ENCODE results near the gene HES5.
A peak's percentile ranks its signal among the peaks of the same experiment; 100 is the strongest.

Gene HES5

DNA sequence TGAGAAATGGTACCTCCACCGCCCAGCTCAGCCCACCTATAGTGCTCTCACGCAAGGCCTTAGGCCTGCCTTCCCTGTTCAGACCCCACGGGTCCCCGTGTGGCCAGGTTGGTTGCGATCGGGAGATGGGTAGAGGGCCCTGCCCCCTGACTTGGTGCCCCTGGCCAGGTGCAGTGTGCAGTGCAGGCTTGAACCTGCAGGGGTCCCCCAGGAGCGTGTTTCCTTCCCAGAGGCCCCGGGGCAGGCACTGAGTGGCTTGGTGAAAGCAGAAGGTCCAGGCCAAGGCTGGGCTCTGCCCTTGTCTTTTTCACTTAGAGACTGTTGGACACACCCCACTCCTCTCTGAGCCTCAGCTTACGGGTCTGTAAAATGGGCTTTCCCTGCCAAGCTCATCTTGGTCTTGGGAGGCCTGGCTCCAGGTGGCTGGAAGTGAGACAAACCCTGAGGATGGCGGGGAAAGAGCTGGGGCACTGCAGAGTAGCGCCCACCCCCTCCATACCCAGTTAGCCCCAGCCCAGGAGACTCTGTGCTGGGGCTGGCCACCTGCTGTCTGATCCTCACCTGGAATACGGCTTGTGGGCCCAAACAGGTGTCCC, 9.3 kb upstream of the HES5 start:
- DNase-seq (peak in 2 of 3 experiments; percentile 40), ATAC-seq (replicated peaks) (peak; percentile 46)
- no peak overlapping the region for H3K27ac Mint-ChIP-seq
- H3K9me3 Mint-ChIP-seq = no peaks in the 10 kb centered on the region
- no peak overlapping the region for H3K4me3 Mint-ChIP-seq
- peaks cover 4% of the 10 kb centered on the region for H3K36me3 Mint-ChIP-seq (ENCODE audit: insufficient read depth)
- H3K4me1 Mint-ChIP-seq (ENCODE audit: low read depth in 2 of 2) = peaks cover 3 to 6% of the 10 kb centered on the region in 2 donors
- H3K27me3 Mint-ChIP-seq = peaks cover 5 to 22% of the 10 kb centered on the region in 2 donors

GRCh38 chr1:2538872-2539271, 8.8 kb upstream of the HES5 start:
- Mint-ChIP-seq H3K27me3 (peaks cover 5 to 26% of the 10 kb centered on the region in 2 donors), H3K36me3 (ENCODE audit: insufficient read depth) (peaks cover 4% of the 10 kb centered on the region), H3K4me1 (ENCODE audit: low read depth in 2 of 2) (peaks cover 3 to 5% of the 10 kb centered on the region in 2 donors), H3K9me3 (no peaks in the 10 kb centered on the region), H3K4me3 (no peak overlapping the region), H3K27ac (no peak overlapping the region)
- ATAC-seq (replicated peaks) (no peak), DNase-seq (no peak)

DNA sequence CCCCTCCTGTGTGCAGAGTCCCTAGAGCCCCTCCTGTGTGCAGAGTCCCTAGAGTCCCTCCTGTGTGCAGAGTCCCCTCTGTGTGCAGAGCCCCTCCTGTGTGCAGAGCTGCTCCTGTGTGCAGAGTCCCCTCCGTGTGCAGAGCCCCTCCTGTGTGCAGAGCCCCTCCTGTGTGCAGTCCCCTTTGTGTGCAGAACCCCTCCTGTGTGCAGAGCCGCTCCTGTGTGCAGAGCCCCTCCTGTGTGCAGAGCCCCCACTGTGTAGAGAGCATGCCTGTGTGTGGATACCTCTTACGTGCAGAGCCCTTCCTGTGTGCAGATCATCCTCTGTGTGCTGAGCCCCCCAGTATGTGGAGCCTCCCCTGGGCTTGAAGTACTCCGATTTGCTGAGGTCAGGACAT, 8.3 kb upstream of the HES5 start:
- Mint-ChIP-seq H3K4me3 (no peak overlapping the region), H3K9me3 (no peaks in the 10 kb centered on the region), H3K27me3 (peaks cover 5 to 31% of the 10 kb centered on the region in 2 donors), H3K36me3 (ENCODE audit: insufficient read depth) (peaks cover 4% of the 10 kb centered on the region), H3K4me1 (ENCODE audit: low read depth in 2 of 2) (peaks cover 3 to 4% of the 10 kb centered on the region in 2 donors), H3K27ac (no peak overlapping the region)
- DNase-seq = no peak
- no peak for ATAC-seq (replicated peaks)

GRCh38 chr1:2537784-2538115, 7.7 kb upstream of the HES5 start:
- H3K27me3 Mint-ChIP-seq = peaks cover 5 to 37% of the 10 kb centered on the region in 2 donors
- no peak overlapping the region for H3K4me3 Mint-ChIP-seq
- H3K9me3 Mint-ChIP-seq = no peaks in the 10 kb centered on the region
- DNase-seq (no peak), ATAC-seq (replicated peaks) (no peak)
- H3K27ac Mint-ChIP-seq = no peak overlapping the region
- peaks cover 3 to 4% of the 10 kb centered on the region in 2 donors for H3K4me1 Mint-ChIP-seq (ENCODE audit: low read depth in 2 of 2)
- H3K36me3 Mint-ChIP-seq (ENCODE audit: insufficient read depth) = peaks cover 4% of the 10 kb centered on the region

DNA sequence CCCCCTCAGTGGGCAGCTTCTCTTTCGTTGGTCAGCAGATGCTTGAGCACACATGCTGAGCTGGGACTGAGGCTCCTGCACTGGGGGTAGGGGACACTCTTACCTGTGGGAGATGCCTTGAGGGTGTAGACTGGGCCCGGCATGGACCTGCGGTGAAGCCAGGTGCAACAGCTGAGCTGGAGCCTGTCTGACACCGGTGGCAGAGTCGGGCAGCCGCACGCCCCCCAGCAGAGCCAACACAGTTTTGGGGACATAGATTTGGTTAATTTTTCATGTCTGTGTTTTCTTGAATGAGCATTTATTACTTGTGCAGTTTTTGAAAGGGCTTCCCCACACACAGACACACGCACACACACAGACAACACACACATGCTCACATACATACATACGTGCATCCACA, 5.9 kb upstream of the HES5 start:
- H3K9me3 Mint-ChIP-seq = no peaks in the 10 kb centered on the region
- H3K27ac Mint-ChIP-seq = no peak overlapping the region
- DNase-seq = no peak
- H3K4me1 Mint-ChIP-seq (ENCODE audit: low read depth in 2 of 2) = peaks cover under 1 to 7% of the 10 kb centered on the region in 2 donors
- H3K4me3 Mint-ChIP-seq = no peak overlapping the region
- H3K36me3 Mint-ChIP-seq (ENCODE audit: insufficient read depth) = no peaks in the 10 kb centered on the region
- peaks cover 17 to 55% of the 10 kb centered on the region in 2 donors for H3K27me3 Mint-ChIP-seq
- ATAC-seq (replicated peaks) = no peak

DNA sequence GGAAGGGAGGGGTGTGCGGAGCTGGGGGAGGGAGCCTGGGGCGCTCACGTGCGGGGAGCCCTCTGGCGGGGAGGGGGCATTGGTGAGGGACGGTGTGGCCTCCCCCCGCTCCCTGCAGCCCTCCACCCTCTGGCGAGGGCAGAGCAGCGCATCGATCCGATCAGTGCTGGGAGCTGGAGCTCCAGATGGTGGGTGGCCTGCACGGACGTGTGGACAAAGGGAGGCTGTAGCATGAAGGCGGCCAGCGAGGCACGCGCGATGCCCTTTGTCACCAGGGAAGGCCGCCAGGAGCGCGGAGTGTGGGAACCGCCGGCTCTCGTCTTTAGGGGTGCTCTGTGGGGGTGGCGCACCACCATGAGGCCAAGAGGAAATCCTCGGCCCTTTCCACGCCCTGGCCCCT, 5.4 kb upstream of the HES5 start:
- no peak overlapping the region for H3K27ac Mint-ChIP-seq
- H3K4me3 Mint-ChIP-seq = no peak overlapping the region
- no peak for ATAC-seq (replicated peaks)
- H3K9me3 Mint-ChIP-seq = no peaks in the 10 kb centered on the region
- DNase-seq = no peak
- H3K4me1 Mint-ChIP-seq (ENCODE audit: low read depth in 2 of 2) = peaks cover 0 to 7% of the 10 kb centered on the region in 2 donors
- no peaks in the 10 kb centered on the region for H3K36me3 Mint-ChIP-seq (ENCODE audit: insufficient read depth)
- H3K27me3 Mint-ChIP-seq = peaks cover 19 to 60% of the 10 kb centered on the region in 2 donors

DNA sequence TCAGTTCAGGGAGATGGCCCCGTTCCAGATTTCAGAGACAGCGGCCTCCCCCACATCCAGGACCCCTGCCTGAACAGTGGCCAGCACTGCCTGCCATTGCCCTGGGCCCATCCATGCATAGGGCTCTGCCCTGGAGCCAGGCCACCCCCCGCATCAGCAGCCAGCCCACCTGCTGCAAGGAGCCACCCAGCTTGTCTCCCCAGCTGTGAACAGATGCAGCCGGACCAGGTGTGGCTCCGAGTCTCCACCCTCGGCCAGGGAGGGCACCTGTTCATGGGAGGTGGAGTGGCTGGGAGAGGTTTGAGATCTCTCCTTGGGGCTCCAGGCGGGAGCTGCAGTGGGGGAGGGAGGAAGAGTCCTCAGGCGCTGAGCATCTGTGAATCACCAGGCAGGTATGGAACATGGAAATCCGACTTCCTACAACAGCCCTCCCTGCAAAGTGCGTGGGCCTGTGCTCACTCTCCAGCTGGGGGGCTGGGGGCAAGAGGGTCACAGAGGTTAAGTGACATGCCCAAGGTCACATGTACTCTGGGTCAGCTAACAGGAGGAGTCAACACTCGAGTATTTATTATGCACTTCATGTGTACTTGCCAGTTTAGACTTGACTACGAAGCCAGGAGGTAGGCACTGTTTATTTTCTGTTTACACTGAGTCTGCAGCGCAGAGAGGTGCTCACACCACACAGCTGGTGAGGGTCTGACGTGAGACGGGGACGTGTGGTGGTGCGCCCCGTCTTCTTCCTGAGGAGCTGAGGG, 4.8 kb upstream of the HES5 start:
- H3K9me3 Mint-ChIP-seq = no peaks in the 10 kb centered on the region
- H3K4me3 Mint-ChIP-seq = no peak overlapping the region
- no peak overlapping the region for H3K27ac Mint-ChIP-seq
- DNase-seq (no peak), ATAC-seq (replicated peaks) (no peak)
- H3K27me3 Mint-ChIP-seq = peaks cover 19 to 60% of the 10 kb centered on the region in 2 donors
- H3K4me1 Mint-ChIP-seq (ENCODE audit: low read depth in 2 of 2) = peaks cover 0 to 7% of the 10 kb centered on the region in 2 donors
- no peaks in the 10 kb centered on the region for H3K36me3 Mint-ChIP-seq (ENCODE audit: insufficient read depth)

DNA sequence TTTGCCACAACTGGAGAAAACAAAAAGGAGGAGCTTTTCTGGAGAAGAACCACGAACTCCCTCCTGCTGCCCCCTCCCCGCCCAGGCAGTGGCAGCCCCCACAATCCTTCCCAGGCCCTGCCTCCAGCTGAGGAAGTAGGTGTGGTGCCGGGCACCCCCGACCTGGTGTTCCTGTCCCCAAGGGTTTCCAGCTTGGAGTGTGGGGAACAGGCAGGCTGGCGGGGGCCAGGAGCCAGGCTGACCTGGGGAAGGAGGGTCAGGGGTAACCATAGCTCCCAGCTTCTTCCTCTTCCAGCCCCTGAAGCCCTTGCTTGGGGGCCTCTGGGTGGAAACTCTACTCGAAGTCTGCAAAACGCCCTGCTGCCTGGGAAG, 4.2 kb upstream of the HES5 start:
- H3K4me3 Mint-ChIP-seq = no peak overlapping the region
- H3K27me3 Mint-ChIP-seq = peaks cover 19 to 60% of the 10 kb centered on the region in 2 donors
- no peaks in the 10 kb centered on the region for H3K36me3 Mint-ChIP-seq (ENCODE audit: insufficient read depth)
- peaks cover 0 to 7% of the 10 kb centered on the region in 2 donors for H3K4me1 Mint-ChIP-seq (ENCODE audit: low read depth in 2 of 2)
- H3K9me3 Mint-ChIP-seq = no peaks in the 10 kb centered on the region
- DNase-seq = no peak
- ATAC-seq (replicated peaks) = no peak
- H3K27ac Mint-ChIP-seq = no peak overlapping the region

GRCh38 chr1:2533365-2533764, 3.3 kb upstream of the HES5 start:
- no peak for DNase-seq
- H3K9me3 Mint-ChIP-seq = no peaks in the 10 kb centered on the region
- peaks cover 0 to 7% of the 10 kb centered on the region in 2 donors for H3K4me1 Mint-ChIP-seq (ENCODE audit: low read depth in 2 of 2)
- no peak for ATAC-seq (replicated peaks)
- no peak overlapping the region for H3K27ac Mint-ChIP-seq
- H3K27me3 Mint-ChIP-seq = peaks cover 19 to 67% of the 10 kb centered on the region in 2 donors
- H3K36me3 Mint-ChIP-seq (ENCODE audit: insufficient read depth) = no peaks in the 10 kb centered on the region
- H3K4me3 Mint-ChIP-seq = no peak overlapping the region

DNA sequence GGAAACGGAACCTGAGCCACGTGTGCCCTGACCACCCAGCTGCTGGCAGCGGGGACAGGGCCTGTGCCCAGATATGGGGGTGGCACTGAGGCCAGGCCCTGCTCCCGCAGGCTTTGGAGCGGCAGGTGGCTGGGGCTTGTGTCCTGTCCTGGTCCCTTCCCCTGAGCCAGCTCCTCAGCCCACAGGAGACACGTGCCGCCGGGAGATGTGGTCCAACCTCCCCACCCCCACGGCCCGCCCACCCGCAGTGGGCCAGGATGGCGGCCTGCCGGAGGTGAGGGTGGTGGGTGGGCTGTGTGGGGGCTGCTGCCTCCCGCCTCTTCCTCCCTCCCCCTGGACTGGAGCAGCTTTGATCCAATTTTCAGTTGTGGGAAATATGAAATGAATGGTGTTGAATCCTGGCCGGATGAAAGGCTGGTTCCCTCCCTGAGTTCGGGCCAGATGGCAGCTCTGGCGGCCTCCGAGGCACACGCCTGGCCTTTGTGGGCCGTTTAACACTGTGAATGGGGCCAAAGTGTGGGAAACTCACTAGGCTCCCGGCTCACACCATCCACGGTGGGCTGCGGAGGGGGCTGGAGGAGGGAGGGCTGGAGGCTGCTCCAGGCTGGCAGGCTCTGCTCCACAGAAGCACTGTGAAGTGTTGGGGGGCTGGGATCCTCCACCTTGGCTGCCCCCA, 2.6 kb upstream of the HES5 start:
- Mint-ChIP-seq H3K4me1 (ENCODE audit: low read depth in 2 of 2) (peaks cover 0 to 7% of the 10 kb centered on the region in 2 donors), H3K9me3 (no peaks in the 10 kb centered on the region), H3K4me3 (no peak overlapping the region), H3K36me3 (ENCODE audit: insufficient read depth) (no peaks in the 10 kb centered on the region), H3K27me3 (peaks cover 19 to 67% of the 10 kb centered on the region in 2 donors), H3K27ac (no peak overlapping the region)
- ATAC-seq (replicated peaks) = no peak
- DNase-seq = no peak

- DNase-seq (no peak), ATAC-seq (replicated peaks) (no peak)
- Mint-ChIP-seq H3K36me3 (ENCODE audit: insufficient read depth) (peaks cover 1% of the 10 kb centered on the region), H3K27me3 (peaks cover 14 to 62% of the 10 kb centered on the region in 2 donors), H3K4me1 (ENCODE audit: low read depth in 2 of 2) (peaks cover 4 to 10% of the 10 kb centered on the region in 2 donors), H3K27ac (no peak overlapping the region), H3K9me3 (no peaks in the 10 kb centered on the region), H3K4me3 (peak overlapping the region; percentile 44 to 55)
Measured at GRCh38 chr1:2530513-2531361, 674 bp upstream of the HES5 start.

DNA sequence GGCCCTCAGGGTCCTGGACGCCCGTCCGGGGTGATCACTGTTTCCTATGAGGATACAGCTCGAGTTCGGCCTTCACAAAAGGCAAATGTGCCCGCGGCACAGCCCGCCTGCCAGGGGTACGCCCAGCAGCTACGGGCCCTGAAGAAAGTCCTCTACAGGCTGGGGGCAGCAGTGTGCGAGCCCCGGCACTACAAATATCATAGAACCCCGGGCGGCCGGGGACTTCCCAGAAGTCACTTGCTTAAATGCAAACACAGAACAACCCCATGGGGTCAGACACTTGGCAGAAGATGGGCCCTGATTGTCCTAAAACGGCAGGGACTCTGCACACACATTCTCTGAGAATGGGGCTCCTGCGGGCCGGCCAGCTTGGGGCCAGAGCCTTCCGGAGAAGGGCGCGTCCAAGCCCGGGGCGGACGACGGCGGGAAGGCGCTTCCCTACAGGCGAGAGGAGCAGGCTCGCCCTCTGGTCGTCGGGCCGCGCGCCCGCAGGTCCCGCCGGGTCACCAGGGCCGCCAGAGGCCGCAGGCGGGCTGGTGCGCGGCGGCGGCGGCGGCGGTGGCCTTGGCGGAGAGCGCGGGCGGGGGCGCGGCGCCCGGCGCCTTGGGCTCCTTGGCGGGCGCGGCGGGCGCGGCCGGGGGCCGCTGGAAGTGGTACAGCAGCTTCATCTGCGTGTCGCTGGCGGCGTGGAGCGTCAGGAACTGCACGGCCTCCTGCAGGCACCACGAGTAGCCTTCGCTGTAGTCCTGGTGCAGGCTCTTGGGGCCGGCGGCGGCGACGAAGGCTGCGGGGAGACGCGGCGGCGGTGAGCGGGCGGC, 888 bp downstream of the HES5 start:
- H3K4me3 Mint-ChIP-seq = peak overlapping the region; percentile 74 to 75
- H3K9me3 Mint-ChIP-seq = no peaks in the 10 kb centered on the region
- H3K27me3 Mint-ChIP-seq = peaks cover 14 to 52% of the 10 kb centered on the region in 2 donors
- H3K4me1 Mint-ChIP-seq (ENCODE audit: low read depth in 2 of 2) = peaks cover 14 to 22% of the 10 kb centered on the region in 2 donors
- DNase-seq = peak in 1 of 3 experiments; percentile 31
- no peak for ATAC-seq (replicated peaks)
- H3K27ac Mint-ChIP-seq = no peak overlapping the region
- peaks cover 15% of the 10 kb centered on the region for H3K36me3 Mint-ChIP-seq (ENCODE audit: insufficient read depth)

Data from effector memory CD8-positive, alpha-beta T cell (primary cell).